Measurements from ENCODE around the gene NANOS2. TPM values are rescaled to one million over a fixed set of nuclear protein-coding genes. Genes with fewer than 3 reads are reported as not detected.

NANOS2 gene
- total and polyA plus RNA-seq, 9 of the 15 experiments (the other 6 are each of a cell fraction or from before 2014, with no cell fraction given) = not detected

DNA sequence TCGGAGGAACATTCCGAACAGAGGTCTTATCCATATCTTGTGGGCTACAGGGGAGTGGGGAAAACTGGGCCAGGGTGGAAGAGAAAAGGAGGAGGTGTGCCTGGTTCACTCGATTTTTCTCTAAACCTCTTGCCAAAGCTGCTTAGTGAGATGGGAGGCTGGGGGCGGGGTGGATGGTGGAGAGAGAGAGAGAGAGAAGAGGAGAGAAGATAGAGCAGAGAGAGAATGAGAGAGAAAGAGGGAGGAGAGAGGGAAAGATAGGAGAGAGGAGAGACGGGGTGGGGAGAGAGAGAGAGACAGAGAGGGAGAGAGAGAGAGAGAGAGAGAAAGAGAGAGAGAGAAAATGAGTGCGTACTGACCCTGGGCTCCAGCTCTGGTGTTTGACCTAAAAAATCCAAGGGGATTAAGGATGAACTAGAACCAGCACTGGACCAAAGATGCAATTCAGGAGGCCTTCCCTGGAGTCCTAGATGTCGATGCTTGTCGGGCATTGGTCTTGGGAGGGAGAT, 45.0 kb upstream of the NANOS2 start:
- ChIA-PET CTCF (ENCODE audit: low intra/inter-chr PET ratio) (no interaction called here), POLR2A (interaction anchor here (0.7 kb wide), 1 partner anchor 84 kb away, joined by 3 read pairs; no protein-coding TSS in a partner anchor)
- H3K9ac ChIP-seq (ENCODE audit: insufficient read depth in 1 of 2, low read depth in 2 of 2, low read length in 2 of 2) = no peak overlapping the region
- no peak overlapping the region for H3K4me3 ChIP-seq
- peaks cover 0 to 11% of the 10 kb centered on the region in 2 experiments; a peak in 2 of 5 replicates for H3K4me1 ChIP-seq (replicated peaks in 1 of 2; ENCODE audit: control insufficient read depth in 2 of 2, insufficient read depth in 2 of 2, low read length in 2 of 2)
- H3K9me1 ChIP-seq (ENCODE audit: control insufficient read depth, insufficient read depth, low read length) = no peaks in the 10 kb centered on the region
- no peak overlapping the region for H3K4me2 ChIP-seq (ENCODE audit: insufficient read depth, low read length)
- DNase-seq (ENCODE audit: extremely low read depth in 1 of 4, low spot score in 3 of 4) (no peak), FAIRE-seq (no peak), ATAC-seq (no peak)
- H3K79me2 ChIP-seq (ENCODE audit: control insufficient read depth, insufficient read depth, low read length) = no peaks in the 10 kb centered on the region
- no peaks in the 10 kb centered on the region for H3K36me3 ChIP-seq (ENCODE audit: control insufficient read depth, insufficient read depth, low read length)
- no TSS peak for BruUV-seq (replicated peaks)
- no peak overlapping the region for H3K27ac ChIP-seq (ENCODE audit: extremely low read depth, low read depth, low read length)
- H3K27me3 ChIP-seq (ENCODE audit: control insufficient read depth in 2 of 2, insufficient read depth in 2 of 2, low read length in 2 of 2) = peaks cover 26 to 52% of the 10 kb centered on the region in 2 experiments
- no peaks in the 10 kb centered on the region; the same call in 1 of the 2 replicates for H4K20me1 ChIP-seq (replicated peaks; ENCODE audit: control insufficient read depth, insufficient read depth, low read length)
- WGBS (ENCODE audit: insufficient coverage, low coverage, missing lambda C conversion rate) = 4% methylated on average over 4 of the region's 8 CpGs
- H2AFZ ChIP-seq (ENCODE audit: low read depth, low read length) = no peak overlapping the region
- intact Hi-C loops (cut with micrococcal nuclease) = no loop called here
- H3K9me3 ChIP-seq (replicated peaks; ENCODE audit: control insufficient read depth, insufficient read depth, low read depth, low read length) = no peaks in the 10 kb centered on the region
- in situ Hi-C loops (cut with MboI) = no loop called here
- TF ChIP-seq, protein P1, sequence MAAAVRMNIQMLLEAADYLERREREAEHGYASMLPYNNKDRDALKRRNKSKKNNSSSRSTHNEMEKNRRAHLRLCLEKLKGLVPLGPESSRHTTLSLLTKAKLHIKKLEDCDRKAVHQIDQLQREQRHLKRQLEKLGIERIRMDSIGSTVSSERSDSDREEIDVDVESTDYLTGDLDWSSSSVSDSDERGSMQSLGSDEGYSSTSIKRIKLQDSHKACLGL (CRISPR knock-in tag; IDR thresholded peaks at IDR 0.05; ENCODE audit: borderline replicate concordance, poor library complexity, severe bottlenecking) = no peak
- TF ChIP-seq, protein P2, sequence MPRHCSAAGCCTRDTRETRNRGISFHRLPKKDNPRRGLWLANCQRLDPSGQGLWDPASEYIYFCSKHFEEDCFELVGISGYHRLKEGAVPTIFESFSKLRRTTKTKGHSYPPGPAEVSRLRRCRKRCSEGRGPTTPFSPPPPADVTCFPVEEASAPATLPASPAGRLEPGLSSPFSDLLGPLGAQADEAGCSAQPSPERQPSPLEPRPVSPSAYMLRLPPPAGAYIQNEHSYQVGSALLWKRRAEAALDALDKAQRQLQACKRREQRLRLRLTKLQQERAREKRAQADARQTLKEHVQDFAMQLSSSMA (CRISPR knock-in tag; IDR thresholded peaks at IDR 0.05) = no peak
- TF ChIP-seq, protein P3, sequence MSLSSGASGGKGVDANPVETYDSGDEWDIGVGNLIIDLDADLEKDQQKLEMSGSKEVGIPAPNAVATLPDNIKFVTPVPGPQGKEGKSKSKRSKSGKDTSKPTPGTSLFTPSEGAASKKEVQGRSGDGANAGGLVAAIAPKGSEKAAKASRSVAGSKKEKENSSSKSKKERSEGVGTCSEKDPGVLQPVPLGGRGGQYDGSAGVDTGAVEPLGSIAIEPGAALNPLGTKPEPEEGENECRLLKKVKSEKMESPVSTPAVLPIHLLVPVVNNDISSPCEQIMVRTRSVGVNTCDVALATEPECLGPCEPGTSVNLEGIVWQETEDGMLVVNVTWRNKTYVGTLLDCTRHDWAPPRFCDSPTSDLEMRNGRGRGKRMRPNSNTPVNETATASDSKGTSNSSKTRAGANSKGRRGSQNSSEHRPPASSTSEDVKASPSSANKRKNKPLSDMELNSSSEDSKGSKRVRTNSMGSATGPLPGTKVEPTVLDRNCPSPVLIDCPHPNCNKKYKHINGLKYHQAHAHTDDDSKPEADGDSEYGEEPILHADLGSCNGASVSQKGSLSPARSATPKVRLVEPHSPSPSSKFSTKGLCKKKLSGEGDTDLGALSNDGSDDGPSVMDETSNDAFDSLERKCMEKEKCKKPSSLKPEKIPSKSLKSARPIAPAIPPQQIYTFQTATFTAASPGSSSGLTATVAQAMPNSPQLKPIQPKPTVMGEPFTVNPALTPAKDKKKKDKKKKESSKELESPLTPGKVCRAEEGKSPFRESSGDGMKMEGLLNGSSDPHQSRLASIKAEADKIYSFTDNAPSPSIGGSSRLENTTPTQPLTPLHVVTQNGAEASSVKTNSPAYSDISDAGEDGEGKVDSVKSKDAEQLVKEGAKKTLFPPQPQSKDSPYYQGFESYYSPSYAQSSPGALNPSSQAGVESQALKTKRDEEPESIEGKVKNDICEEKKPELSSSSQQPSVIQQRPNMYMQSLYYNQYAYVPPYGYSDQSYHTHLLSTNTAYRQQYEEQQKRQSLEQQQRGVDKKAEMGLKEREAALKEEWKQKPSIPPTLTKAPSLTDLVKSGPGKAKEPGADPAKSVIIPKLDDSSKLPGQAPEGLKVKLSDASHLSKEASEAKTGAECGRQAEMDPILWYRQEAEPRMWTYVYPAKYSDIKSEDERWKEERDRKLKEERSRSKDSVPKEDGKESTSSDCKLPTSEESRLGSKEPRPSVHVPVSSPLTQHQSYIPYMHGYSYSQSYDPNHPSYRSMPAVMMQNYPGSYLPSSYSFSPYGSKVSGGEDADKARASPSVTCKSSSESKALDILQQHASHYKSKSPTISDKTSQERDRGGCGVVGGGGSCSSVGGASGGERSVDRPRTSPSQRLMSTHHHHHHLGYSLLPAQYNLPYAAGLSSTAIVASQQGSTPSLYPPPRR (CRISPR knock-in tag; IDR thresholded peaks at IDR 0.05; ENCODE audit: borderline replicate concordance) = no peak
- TF ChIP-seq TOE1 (IDR thresholded peaks at IDR 0.05; ENCODE audit: borderline replicate concordance) (no peak), TOE1 (CRISPR knock-in tag; IDR thresholded peaks at IDR 0.05; ENCODE audit: borderline replicate concordance, low read depth) (no peak), RBM22 (IDR thresholded peaks at IDR 0.05; ENCODE audit: low read depth, low read length, poor library complexity, severe bottlenecking) (no peak), WHSC1 (IDR thresholded peaks at IDR 0.05; ENCODE audit: low read length) (no peak), BCOR (IDR thresholded peaks at IDR 0.05) (no peak), GATAD2B (IDR thresholded peaks at IDR 0.05; ENCODE audit: borderline replicate concordance) (no peak), EGR1 (conservative IDR thresholded peaks at IDR 0.05) (no peak), ZNF644 (tag; IDR thresholded peaks at IDR 0.05; ENCODE audit: low read depth) (no peak), NR4A1 (CRISPR knock-in tag; IDR thresholded peaks at IDR 0.05) (no peak), NR4A1 (tag; IDR thresholded peaks at IDR 0.05) (no peak), MEF2D (tag; conservative IDR thresholded peaks at IDR 0.05; ENCODE audit: low read depth) (no peak)
- TF ChIP-seq, protein P4, sequence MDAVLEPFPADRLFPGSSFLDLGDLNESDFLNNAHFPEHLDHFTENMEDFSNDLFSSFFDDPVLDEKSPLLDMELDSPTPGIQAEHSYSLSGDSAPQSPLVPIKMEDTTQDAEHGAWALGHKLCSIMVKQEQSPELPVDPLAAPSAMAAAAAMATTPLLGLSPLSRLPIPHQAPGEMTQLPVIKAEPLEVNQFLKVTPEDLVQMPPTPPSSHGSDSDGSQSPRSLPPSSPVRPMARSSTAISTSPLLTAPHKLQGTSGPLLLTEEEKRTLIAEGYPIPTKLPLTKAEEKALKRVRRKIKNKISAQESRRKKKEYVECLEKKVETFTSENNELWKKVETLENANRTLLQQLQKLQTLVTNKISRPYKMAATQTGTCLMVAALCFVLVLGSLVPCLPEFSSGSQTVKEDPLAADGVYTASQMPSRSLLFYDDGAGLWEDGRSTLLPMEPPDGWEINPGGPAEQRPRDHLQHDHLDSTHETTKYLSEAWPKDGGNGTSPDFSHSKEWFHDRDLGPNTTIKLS (IDR thresholded peaks at IDR 0.05; ENCODE audit: borderline replicate concordance, low read depth) = no peak

Measured in K562 (cell line).